RPMI7951 (cell line): ENCODE data around the gene TRIL. TPM values are rescaled to one million over a fixed set of nuclear protein-coding genes. Genes with fewer than 3 reads are reported as not detected.

Experiments
- DNase-seq: peaks from one replicate; pipeline ENCODE4 v3.0.0-alpha.2; 2012; ENCODE audit warnings: low read depth
- total RNA-seq: library from RNA; depleted of rRNA; stranded (reverse); fragments of >200 nt; shearing (Covaris generic); gene quantifications from 2 replicates; pipeline ENCODE4 v1.2.3, GENCODE V29; 2014

TRIL gene
- total RNA-seq, 1 experiment from 2014 or later, result 6.4 TPM

- no peak for DNase-seq
Observed at GRCh38 chr7:28983396-28984190, 25.5 kb upstream of the TRIL start.

GRCh38 chr7:28981161-28981465 is 23.0 kb upstream of the TRIL start:
- no peak for DNase-seq

GRCh38 chr7:28980451-28981160 is 22.5 kb upstream of the TRIL start:
- peak; percentile 65 for DNase-seq

GRCh38 chr7:28979776-28980175 is 21.6 kb upstream of the TRIL start:
- DNase-seq, result no peak

- no peak for DNase-seq
Observed at GRCh38 chr7:28977881-28978280, 19.8 kb upstream of the TRIL start.

GRCh38 chr7:28976022-28976421 is 17.9 kb upstream of the TRIL start:
- DNase-seq, result no peak

GRCh38 chr7:28973591-28973990 is 15.5 kb upstream of the TRIL start:
- no peak for DNase-seq

- no peak for DNase-seq
Observed at GRCh38 chr7:28964056-28964455, 5.9 kb upstream of the TRIL start.

GRCh38 chr7:28961972-28962371 is 3.8 kb upstream of the TRIL start:
- DNase-seq, result no peak

GRCh38 chr7:28960071-28960840 is 2.1 kb upstream of the TRIL start:
- no peak for DNase-seq

- no peak for DNase-seq
Observed at GRCh38 chr7:28958980-28959347, 834 bp upstream of the TRIL start.

- DNase-seq, result peak; percentile 46
Observed at GRCh38 chr7:28957751-28958234, 337 bp downstream of the TRIL start.

- peak; percentile 37 for DNase-seq
Observed at GRCh38 chr7:28957064-28957750, 923 bp downstream of the TRIL start.

- DNase-seq, result peak; percentile 48
Observed at GRCh38 chr7:28956608-28957063, 1.5 kb downstream of the TRIL start.

- DNase-seq, result no peak
Observed at GRCh38 chr7:28955718-28956607, 2.2 kb downstream of the TRIL start.

GRCh38 chr7:28955356-28955717 is 2.8 kb downstream of the TRIL start:
- no peak for DNase-seq

GRCh38 chr7:28954946-28955345 is 3.2 kb downstream of the TRIL start:
- no peak for DNase-seq

GRCh38 chr7:28954471-28954870 is 3.7 kb downstream of the TRIL start:
- DNase-seq, result no peak

- peak; percentile 96 for DNase-seq
Observed at GRCh38 chr7:28953633-28954032, 4.5 kb downstream of the TRIL start.

GRCh38 chr7:28942168-28942567 is 16.0 kb downstream of the TRIL start:
- DNase-seq, result no peak

- no peak for DNase-seq
Observed at GRCh38 chr7:28941633-28942032, 16.5 kb downstream of the TRIL start.
